Peyer's patch (tissue), 4 donors: ENCODE measurements around the gene VPS4A. TPM values are rescaled to one million over a fixed set of nuclear protein-coding genes. Genes with fewer than 3 reads are reported as not detected.

Experiments
- DNase-seq, 3 donors: peaks; one replicate each; pipeline ENCODE4 v3.0.0-alpha.2; 2017 to 2019
- H3K27ac ChIP-seq, 4 donors: fragments of 200-600 bp; sonication (generic); one replicate each; pipeline ENCODE4 v1.5.1; 2016 to 2019
- H3K27me3 ChIP-seq, 2 donors: fragments of 200-600 bp; sonication (generic); one replicate each; pipeline ENCODE4 v1.5.1; 2019
- H3K36me3 ChIP-seq, 3 donors: fragments of 200-600 bp; sonication (generic); one replicate each; pipeline ENCODE4 v1.5.1; 2016 to 2019
- H3K4me1 ChIP-seq, 4 donors: fragments of 200-600 bp; sonication (generic); one replicate each; pipeline ENCODE4 v1.5.1; 2016 to 2019
- H3K4me3 ChIP-seq, 4 donors: fragments of 200-600 bp; sonication (generic); 1 replicate in 3 of 4; 2 replicates in 1 of 4; pipeline ENCODE4 v1.5.1; 2016 to 2019; ENCODE audit warnings: mild to moderate bottlenecking in 1 of 4
- H3K9me3 ChIP-seq, 4 donors: fragments of 200-600 bp; sonication (generic); one replicate each; pipeline ENCODE4 v1.5.1; 2016 to 2019; ENCODE audit warnings: mild to moderate bottlenecking in 1 of 4
- POLR2A ChIP-seq, 2 donors: fragments of 450-650 bp; IDR thresholded peaks; one replicate each; pipeline ENCODE4 v1.5.1; 2017; ENCODE audit warnings: antibody characterized with exemption in 2 of 2, mild to moderate bottlenecking in 2 of 2, moderate library complexity in 2 of 2
- total RNA-seq, 4 donors: library from RNA; depleted of rRNA; stranded (reverse); fragments of >200 nt; gene quantifications; one replicate each; pipeline ENCODE4 v1.1.0, GENCODE V29; 2016
- TF ChIP-seq, protein P1 (sequence below), 6 experiments: fragments of 450-650 bp in 4 of 6; fragments of 200-600 bp in 2 of 6; sonication (generic) in 1 of 6; IDR thresholded peaks; one replicate each; pipeline ENCODE4 v1.5.1; 2017 to 2019; ENCODE audit warnings: antibody characterized with exemption in 6 of 6, mild to moderate bottlenecking in 3 of 6, moderate library complexity in 1 of 6

The VPS4A gene
- total RNA-seq, 4 donors from 2014 or later = 37.1 to 63.1 (median 47.8) TPM

DNA sequence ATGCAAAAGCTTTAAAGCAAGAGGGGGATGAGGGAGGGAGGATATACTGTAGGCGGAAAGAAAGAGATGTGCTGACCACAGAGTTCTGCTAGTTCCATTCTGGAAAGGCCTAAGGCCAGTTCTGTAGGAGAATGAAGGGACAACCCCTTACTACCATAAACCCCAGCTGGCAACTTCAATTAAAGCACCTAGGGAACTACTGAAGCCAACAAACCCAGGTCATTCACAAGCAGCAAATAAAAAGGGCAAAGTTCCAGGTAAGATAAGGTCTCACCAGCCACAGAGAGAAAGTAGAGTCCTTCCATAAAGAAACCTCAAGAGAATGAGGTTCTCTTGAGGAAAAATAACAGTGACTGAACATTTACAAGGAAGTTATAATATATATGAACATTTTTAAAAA lies 61.9 kb downstream of the VPS4A start:
- no peak for TF ChIP-seq POLR2A (IDR thresholded peaks at IDR 0.05)
- TF ChIP-seq, protein P1, sequence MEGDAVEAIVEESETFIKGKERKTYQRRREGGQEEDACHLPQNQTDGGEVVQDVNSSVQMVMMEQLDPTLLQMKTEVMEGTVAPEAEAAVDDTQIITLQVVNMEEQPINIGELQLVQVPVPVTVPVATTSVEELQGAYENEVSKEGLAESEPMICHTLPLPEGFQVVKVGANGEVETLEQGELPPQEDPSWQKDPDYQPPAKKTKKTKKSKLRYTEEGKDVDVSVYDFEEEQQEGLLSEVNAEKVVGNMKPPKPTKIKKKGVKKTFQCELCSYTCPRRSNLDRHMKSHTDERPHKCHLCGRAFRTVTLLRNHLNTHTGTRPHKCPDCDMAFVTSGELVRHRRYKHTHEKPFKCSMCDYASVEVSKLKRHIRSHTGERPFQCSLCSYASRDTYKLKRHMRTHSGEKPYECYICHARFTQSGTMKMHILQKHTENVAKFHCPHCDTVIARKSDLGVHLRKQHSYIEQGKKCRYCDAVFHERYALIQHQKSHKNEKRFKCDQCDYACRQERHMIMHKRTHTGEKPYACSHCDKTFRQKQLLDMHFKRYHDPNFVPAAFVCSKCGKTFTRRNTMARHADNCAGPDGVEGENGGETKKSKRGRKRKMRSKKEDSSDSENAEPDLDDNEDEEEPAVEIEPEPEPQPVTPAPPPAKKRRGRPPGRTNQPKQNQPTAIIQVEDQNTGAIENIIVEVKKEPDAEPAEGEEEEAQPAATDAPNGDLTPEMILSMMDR (IDR thresholded peaks at IDR 0.05) = no peak
- no peaks in the 10 kb centered on the region for H3K9me3 ChIP-seq
- H3K36me3 ChIP-seq = peaks cover 0 to 49% (median 4%) of the 10 kb centered on the region in 3 donors
- peak in 1 of 3 donors; percentile 56 for DNase-seq
- peaks cover 0 to 17% (median 4%) of the 10 kb centered on the region in 4 donors for H3K4me1 ChIP-seq
- H3K27ac ChIP-seq = peak overlapping the region in 2 of 4 donors; percentile 17 to 68
- no peak overlapping the region for H3K4me3 ChIP-seq
- no peaks in the 10 kb centered on the region for H3K27me3 ChIP-seq

Other genes starting within 250 kb of the VPS4A start
- gene HAS3, start 205.7 kb upstream of the VPS4A start, total RNA-seq = 1 to 10 TPM; 1.1 to 2.5 (median 1.2) TPM
- gene CHTF8, start 178.8 kb upstream of the VPS4A start, total RNA-seq = 10 to 100 TPM; 53.9 to 68.7 (median 60.2) TPM
- gene UTP4, start 178.7 kb upstream of the VPS4A start, total RNA-seq = 10 to 100 TPM in 3 of 4 donors, 1 to 10 TPM in 1; 8.9 to 19.4 (median 13.1) TPM
- 100 to 1,000 TPM in 1 of 4 donors, 10 to 100 TPM in 3; 14.5 to 140 (median 28.7) TPM for gene SNTB2, start 124.2 kb upstream of the VPS4A start, total RNA-seq
- 10 to 100 TPM; 17.7 to 23.3 (median 18.9) TPM for gene PDF, start 19.2 kb downstream of the VPS4A start, total RNA-seq
- gene COG8, start 28.2 kb downstream of the VPS4A start, total RNA-seq = 10 to 100 TPM; 57.3 to 79.5 (median 77.0) TPM
- gene NIP7, start 28.4 kb downstream of the VPS4A start, total RNA-seq = 10 to 100 TPM in 2 of 4 donors, 1 to 10 TPM in 2; 6.9 to 20.6 (median 10.5) TPM
- gene TMED6, start 40.4 kb downstream of the VPS4A start, total RNA-seq = 1 to 10 TPM; 4.3 to 9.9 (median 6.6) TPM
- gene TERF2, start 74.7 kb downstream of the VPS4A start, total RNA-seq = 10 to 100 TPM; 17.0 to 47.4 (median 28.5) TPM
- 10 to 100 TPM; 62.7 to 95.7 (median 65.7) TPM for gene CYB5B, start 113.3 kb downstream of the VPS4A start, total RNA-seq